Measurements from ENCODE around the gene CAGE1.

DNA sequence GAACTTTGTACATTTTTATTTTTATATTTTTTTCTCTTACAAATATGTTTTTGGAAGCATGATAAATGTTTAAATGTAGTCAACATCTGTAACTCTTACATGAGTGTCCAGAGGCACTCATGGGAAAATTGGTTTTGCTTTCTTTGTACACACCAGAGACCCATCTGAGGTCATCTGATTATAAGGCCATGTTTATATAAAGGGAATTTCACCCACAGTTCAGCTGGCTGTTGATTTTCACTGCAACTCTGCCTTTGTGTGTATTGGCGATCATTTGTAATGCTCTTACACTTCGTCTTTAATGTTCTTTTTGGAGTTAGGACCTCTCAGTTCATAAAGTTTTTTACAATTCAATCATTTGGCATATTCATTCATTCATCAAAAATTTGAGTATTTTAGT is 28.1 kb upstream of the CAGE1 start:
- TF ChIP-seq, protein P1, sequence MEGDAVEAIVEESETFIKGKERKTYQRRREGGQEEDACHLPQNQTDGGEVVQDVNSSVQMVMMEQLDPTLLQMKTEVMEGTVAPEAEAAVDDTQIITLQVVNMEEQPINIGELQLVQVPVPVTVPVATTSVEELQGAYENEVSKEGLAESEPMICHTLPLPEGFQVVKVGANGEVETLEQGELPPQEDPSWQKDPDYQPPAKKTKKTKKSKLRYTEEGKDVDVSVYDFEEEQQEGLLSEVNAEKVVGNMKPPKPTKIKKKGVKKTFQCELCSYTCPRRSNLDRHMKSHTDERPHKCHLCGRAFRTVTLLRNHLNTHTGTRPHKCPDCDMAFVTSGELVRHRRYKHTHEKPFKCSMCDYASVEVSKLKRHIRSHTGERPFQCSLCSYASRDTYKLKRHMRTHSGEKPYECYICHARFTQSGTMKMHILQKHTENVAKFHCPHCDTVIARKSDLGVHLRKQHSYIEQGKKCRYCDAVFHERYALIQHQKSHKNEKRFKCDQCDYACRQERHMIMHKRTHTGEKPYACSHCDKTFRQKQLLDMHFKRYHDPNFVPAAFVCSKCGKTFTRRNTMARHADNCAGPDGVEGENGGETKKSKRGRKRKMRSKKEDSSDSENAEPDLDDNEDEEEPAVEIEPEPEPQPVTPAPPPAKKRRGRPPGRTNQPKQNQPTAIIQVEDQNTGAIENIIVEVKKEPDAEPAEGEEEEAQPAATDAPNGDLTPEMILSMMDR (IDR thresholded peaks at IDR 0.05) = no peak
- TF ChIP-seq POLR2A (IDR thresholded peaks at IDR 0.05) (no peak), EP300 (IDR thresholded peaks at IDR 0.05) (no peak)
